UCSD-AML1 (cell line): ENCODE results near the gene MACROD1.

Experiments
- DNase-seq: peaks from one replicate; lab custom pipeline; 2025; ENCODE audit not compliant: unreplicated experiment; lab: John Stamatoyannopoulos, UW

The MACROD1 gene

GRCh38 chr11:64152841-64153691 lies 12.8 kb downstream of the MACROD1 start:
- peak; percentile 68 for DNase-seq

GRCh38 chr11:64151337-64151736 lies 14.6 kb downstream of the MACROD1 start:
- no peak for DNase-seq

GRCh38 chr11:64150481-64151239 lies 15.3 kb downstream of the MACROD1 start:
- no peak for DNase-seq

- DNase-seq, result no peak
These were observed 15.9 kb downstream of the MACROD1 start for GRCh38 chr11:64150051-64150450.

- DNase-seq, result no peak
These were observed 16.8 kb downstream of the MACROD1 start for GRCh38 chr11:64148917-64149617.

GRCh38 chr11:64148226-64148916 lies 17.5 kb downstream of the MACROD1 start:
- DNase-seq, result peak; percentile 74

GRCh38 chr11:64146036-64146955 lies 19.6 kb downstream of the MACROD1 start:
- peak; percentile 70 for DNase-seq

GRCh38 chr11:64144587-64145472 lies 21.1 kb downstream of the MACROD1 start:
- DNase-seq, result no peak

- DNase-seq, result no peak
These were observed 24.7 kb downstream of the MACROD1 start for GRCh38 chr11:64141081-64141783.

- DNase-seq, result no peak
These were observed 25.8 kb downstream of the MACROD1 start for GRCh38 chr11:64140082-64140481.

GRCh38 chr11:64139049-64139448 lies 26.9 kb downstream of the MACROD1 start:
- DNase-seq, result no peak

- DNase-seq, result no peak
These were observed 27.5 kb downstream of the MACROD1 start for GRCh38 chr11:64138398-64138797.

- DNase-seq, result no peak
These were observed 29.0 kb downstream of the MACROD1 start for GRCh38 chr11:64136765-64137441.

GRCh38 chr11:64135711-64136110 lies 30.2 kb downstream of the MACROD1 start:
- no peak for DNase-seq

GRCh38 chr11:64134963-64135362 lies 30.9 kb downstream of the MACROD1 start:
- DNase-seq, result no peak

GRCh38 chr11:64132982-64133705 lies 32.8 kb downstream of the MACROD1 start:
- DNase-seq, result no peak

- no peak for DNase-seq
These were observed 33.6 kb downstream of the MACROD1 start for GRCh38 chr11:64132191-64132771.
